ENCODE measurements around the gene GPR137B.

GRCh38 chr1:236099355-236099974 is 42.9 kb upstream of the GPR137B start:
- TF ChIP-seq MTF1 (CRISPR knock-in tag; IDR thresholded peaks at IDR 0.05; ENCODE audit: borderline replicate concordance) (no peak), RFX5 (IDR thresholded peaks at IDR 0.05; ENCODE audit: low read depth, low read length) (no peak), PATZ1 (CRISPR knock-in tag; IDR thresholded peaks at IDR 0.05; ENCODE audit: borderline replicate concordance) (no peak)

All from K562 (cell line).